22Rv1 (cell line): Measurements from ENCODE around the gene CRYBB1.

Source experiments
- ZFX ChIP-seq: fragments of 450-650 bp; IDR thresholded peaks from 2 replicates; pipeline ENCODE4 v1.6.1; 2017; ENCODE audit warnings: antibody characterized with exemption, borderline replicate concordance
- TF ChIP-seq, protein P1 (sequence below): fragments of 450-650 bp; IDR thresholded peaks from 2 replicates; pipeline ENCODE4 v1.5.1; 2017; ENCODE audit warnings: mild to moderate bottlenecking

DNA sequence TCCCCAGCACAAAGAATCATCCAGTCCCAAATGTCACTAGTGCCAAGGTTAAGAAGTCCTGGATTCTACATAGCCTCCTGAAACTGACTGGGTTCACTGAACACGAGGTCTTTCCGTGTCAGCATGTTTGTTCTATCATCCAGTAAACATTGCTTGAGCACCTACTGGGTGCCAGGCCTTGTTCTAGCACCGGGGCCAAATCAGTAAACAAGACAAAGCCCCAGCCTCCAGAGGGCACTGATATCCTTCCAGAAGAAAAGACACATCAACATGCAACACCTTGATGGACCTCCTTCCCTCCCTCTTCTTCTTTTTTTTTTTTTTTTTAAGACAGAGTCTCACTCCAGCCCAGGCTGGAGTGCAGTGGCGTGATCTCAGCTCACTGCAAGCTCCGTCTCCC lies 54.8 kb downstream of the CRYBB1 start:
- TF ChIP-seq, protein P1, sequence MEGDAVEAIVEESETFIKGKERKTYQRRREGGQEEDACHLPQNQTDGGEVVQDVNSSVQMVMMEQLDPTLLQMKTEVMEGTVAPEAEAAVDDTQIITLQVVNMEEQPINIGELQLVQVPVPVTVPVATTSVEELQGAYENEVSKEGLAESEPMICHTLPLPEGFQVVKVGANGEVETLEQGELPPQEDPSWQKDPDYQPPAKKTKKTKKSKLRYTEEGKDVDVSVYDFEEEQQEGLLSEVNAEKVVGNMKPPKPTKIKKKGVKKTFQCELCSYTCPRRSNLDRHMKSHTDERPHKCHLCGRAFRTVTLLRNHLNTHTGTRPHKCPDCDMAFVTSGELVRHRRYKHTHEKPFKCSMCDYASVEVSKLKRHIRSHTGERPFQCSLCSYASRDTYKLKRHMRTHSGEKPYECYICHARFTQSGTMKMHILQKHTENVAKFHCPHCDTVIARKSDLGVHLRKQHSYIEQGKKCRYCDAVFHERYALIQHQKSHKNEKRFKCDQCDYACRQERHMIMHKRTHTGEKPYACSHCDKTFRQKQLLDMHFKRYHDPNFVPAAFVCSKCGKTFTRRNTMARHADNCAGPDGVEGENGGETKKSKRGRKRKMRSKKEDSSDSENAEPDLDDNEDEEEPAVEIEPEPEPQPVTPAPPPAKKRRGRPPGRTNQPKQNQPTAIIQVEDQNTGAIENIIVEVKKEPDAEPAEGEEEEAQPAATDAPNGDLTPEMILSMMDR, result no peak
- TF ChIP-seq ZFX, result no peak
